ENCODE results near the gene DGCR6.
"Not testable (repeated sequence)": the region's sequence is repeated elsewhere in the genome, so short reads cannot be mapped to it uniquely, and the experiment has no call there.

Gene DGCR6

DNA sequence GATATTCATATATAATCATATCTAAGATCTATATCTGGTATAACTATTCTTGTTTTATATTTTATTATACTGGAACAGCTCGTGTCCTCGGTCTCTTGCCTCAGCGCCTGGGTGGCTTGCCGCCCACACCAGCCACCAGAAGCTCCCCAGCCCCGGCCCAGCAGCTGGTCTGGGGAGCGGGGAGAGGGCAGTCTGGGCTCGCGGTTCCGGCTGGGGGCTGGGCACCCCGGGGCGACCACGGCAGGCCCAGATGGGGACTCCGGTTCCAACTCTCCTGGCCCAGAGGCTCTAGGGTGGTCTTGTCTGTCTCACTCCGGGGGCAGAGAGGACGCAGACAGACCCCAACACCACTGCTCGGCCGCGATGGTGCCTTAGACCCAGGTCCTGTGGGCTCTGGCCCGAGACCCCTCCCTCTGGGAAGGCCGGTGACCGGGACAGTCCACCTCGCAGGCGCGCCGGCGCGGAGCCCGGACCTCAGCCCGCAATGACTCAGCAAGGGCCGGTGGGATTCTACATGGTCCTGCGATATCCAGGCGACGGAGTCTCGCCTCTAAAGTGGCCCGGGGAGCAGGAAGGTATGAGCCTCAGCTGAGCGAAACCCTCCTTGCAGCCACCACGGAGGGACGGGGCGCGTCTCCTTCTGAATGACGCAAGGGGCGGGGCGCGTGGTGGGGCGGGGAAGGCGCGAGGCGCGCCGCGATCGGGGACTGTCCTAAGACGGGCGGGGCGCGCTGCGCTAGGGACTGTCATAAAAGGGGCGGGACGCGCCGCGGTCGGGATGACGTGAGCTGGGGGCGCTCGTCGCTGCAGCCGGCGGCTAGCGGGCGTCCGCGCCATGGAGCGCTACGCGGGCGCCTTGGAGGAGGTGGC, at the start of gene DGCR6:
DGCR6 (plus strand) TSS at position 781 of the 870 bp plus-strand sequence; CDS start at position 836, 55 bp downstream.
- Histone ChIP-seq H3K79me2 (no peaks in the 10 kb centered on the region), H3K36me3 (ENCODE audit: control insufficient read depth, insufficient read depth, low read length) (no peaks in the 10 kb centered on the region), H3K27ac (no peak within 1 kb of the TSS), H3K4me1 (no peaks in the 10 kb centered on the region), H3K27me3 (ENCODE audit: control insufficient read depth, insufficient read depth, low read length) (no peaks in the 10 kb centered on the region), H3K9ac (no peak within 1 kb of the TSS), H2AFZ (no peak within 1 kb of the TSS), H3K4me3 (ENCODE audit: low read depth, low read length) (no peak within 1 kb of the TSS), H3K4me2 (ENCODE audit: low read length) (no peak within 1 kb of the TSS), H3K9me3 (ENCODE audit: control insufficient read depth, low read length) (no peaks in the 10 kb centered on the region)
- no peak for TF ChIP-seq CTCF (IDR thresholded peaks at IDR 0.05)

- not testable (repeated sequence) for H3K9me3 ChIP-seq (ENCODE audit: control insufficient read depth, low read length); H3K4me3 ChIP-seq (ENCODE audit: low read depth, low read length); H3K27ac ChIP-seq; H3K36me3 ChIP-seq (ENCODE audit: control insufficient read depth, insufficient read depth, low read length); H3K27me3 ChIP-seq (ENCODE audit: control insufficient read depth, insufficient read depth, low read length); H3K79me2 ChIP-seq; H3K9ac ChIP-seq; H3K4me2 ChIP-seq (ENCODE audit: low read length); H2AFZ ChIP-seq; H3K4me1 ChIP-seq
Observed at GRCh38 chr22:18859314-18859713, 46.8 kb upstream of the DGCR6 start.

GRCh38 chr22:18881260-18881659, 24.9 kb upstream of the DGCR6 start:
- not testable (repeated sequence) for H3K4me3 ChIP-seq (ENCODE audit: low read depth, low read length); H3K27me3 ChIP-seq (ENCODE audit: control insufficient read depth, insufficient read depth, low read length); H3K9me3 ChIP-seq (ENCODE audit: control insufficient read depth, low read length); H2AFZ ChIP-seq; H3K79me2 ChIP-seq; H3K36me3 ChIP-seq (ENCODE audit: control insufficient read depth, insufficient read depth, low read length); H3K9ac ChIP-seq; H3K4me2 ChIP-seq (ENCODE audit: low read length); H3K4me1 ChIP-seq; H3K27ac ChIP-seq

GRCh38 chr22:18884465-18884864, 21.7 kb upstream of the DGCR6 start:
- H3K27ac ChIP-seq; H2AFZ ChIP-seq; H3K9ac ChIP-seq; H3K4me2 ChIP-seq (ENCODE audit: low read length); H3K79me2 ChIP-seq; H3K4me1 ChIP-seq; H3K36me3 ChIP-seq (ENCODE audit: control insufficient read depth, insufficient read depth, low read length); H3K4me3 ChIP-seq (ENCODE audit: low read depth, low read length); H3K9me3 ChIP-seq (ENCODE audit: control insufficient read depth, low read length); H3K27me3 ChIP-seq (ENCODE audit: control insufficient read depth, insufficient read depth, low read length): not testable (repeated sequence)

- no peak overlapping the region for H3K9ac ChIP-seq
Observed at GRCh38 chr22:18888115-18888514, 18.0 kb upstream of the DGCR6 start.

DNA sequence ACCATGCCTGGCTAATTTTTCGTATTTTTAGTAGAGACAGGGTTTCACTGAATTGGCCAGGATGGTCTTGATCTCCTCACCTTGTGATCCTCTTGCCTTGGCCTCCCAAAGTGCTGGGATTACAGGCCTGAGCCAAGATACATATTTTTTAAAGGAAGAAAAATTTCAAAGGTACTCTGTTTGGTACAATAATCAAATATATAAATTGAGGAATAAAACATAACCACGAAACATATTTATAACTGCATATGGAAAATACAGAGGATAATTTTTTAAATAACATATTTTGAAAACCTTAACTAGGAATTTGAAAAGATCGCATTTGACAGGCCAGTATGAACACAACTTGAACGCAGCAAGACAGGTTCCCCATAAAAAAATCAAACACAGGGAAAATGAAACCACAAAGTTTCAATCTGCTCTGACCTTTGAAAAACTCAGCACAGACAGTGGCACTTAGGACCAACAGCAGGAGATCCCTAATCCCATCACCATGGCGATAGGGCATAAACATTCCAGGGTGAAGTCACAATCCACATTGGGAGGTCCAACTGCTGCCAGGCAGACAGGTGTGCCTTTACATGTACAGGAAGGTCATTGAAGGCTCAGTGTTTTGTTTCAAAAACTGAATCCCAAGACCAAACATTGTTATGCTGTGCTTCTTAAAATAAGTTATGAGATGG, 15.5 kb upstream of the DGCR6 start:
- not testable (repeated sequence) for H3K4me1 ChIP-seq; H3K4me3 ChIP-seq (ENCODE audit: low read depth, low read length); H3K27me3 ChIP-seq (ENCODE audit: control insufficient read depth, insufficient read depth, low read length); H3K4me2 ChIP-seq (ENCODE audit: low read length); H3K27ac ChIP-seq; H3K36me3 ChIP-seq (ENCODE audit: control insufficient read depth, insufficient read depth, low read length); H3K79me2 ChIP-seq; H3K9me3 ChIP-seq (ENCODE audit: control insufficient read depth, low read length); H3K9ac ChIP-seq; H2AFZ ChIP-seq

More at GRCh38 chr22:18888115-18888514, 18.0 kb upstream of the DGCR6 start:
- Histone ChIP-seq H2AFZ (no peak overlapping the region), H3K79me2 (no peaks in the 10 kb centered on the region), H3K4me1 (no peaks in the 10 kb centered on the region), H3K27me3 (ENCODE audit: control insufficient read depth, insufficient read depth, low read length) (no peaks in the 10 kb centered on the region), H3K36me3 (ENCODE audit: control insufficient read depth, insufficient read depth, low read length) (no peaks in the 10 kb centered on the region), H3K9me3 (ENCODE audit: control insufficient read depth, low read length) (no peaks in the 10 kb centered on the region), H3K4me2 (ENCODE audit: low read length) (no peak overlapping the region), H3K27ac (no peak overlapping the region), H3K4me3 (ENCODE audit: low read depth, low read length) (no peak overlapping the region)
- TF ChIP-seq CTCF (IDR thresholded peaks at IDR 0.05) = no peak

DNA sequence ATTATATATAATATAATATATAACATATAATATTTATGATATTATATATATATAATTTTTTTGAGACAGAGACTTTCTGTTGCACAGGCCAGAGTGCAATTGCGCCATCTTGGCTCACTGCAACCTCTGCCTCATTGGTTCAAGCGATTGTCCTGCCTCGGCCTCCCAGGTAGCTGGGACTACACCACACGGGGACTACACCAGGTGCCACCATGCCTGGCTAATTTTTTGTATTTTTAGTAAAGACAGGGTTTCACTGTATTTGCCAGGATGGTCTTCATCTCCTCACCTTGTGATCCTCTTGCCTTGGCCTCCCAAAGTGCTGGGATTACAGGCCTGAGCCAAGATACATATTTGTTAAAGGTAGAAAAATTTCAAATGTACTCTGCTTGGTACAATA, 12.3 kb upstream of the DGCR6 start:
- not testable (repeated sequence) for H3K27me3 ChIP-seq (ENCODE audit: control insufficient read depth, insufficient read depth, low read length); H3K9ac ChIP-seq; H3K9me3 ChIP-seq (ENCODE audit: control insufficient read depth, low read length); H3K79me2 ChIP-seq; H3K4me1 ChIP-seq; H3K36me3 ChIP-seq (ENCODE audit: control insufficient read depth, insufficient read depth, low read length); H3K4me3 ChIP-seq (ENCODE audit: low read depth, low read length); H3K4me2 ChIP-seq (ENCODE audit: low read length); H2AFZ ChIP-seq; H3K27ac ChIP-seq

- not testable (repeated sequence) for H3K27me3 ChIP-seq (ENCODE audit: control insufficient read depth, insufficient read depth, low read length); H3K79me2 ChIP-seq; H3K4me3 ChIP-seq (ENCODE audit: low read depth, low read length); H3K9me3 ChIP-seq (ENCODE audit: control insufficient read depth, low read length); H2AFZ ChIP-seq; H3K4me1 ChIP-seq; H3K4me2 ChIP-seq (ENCODE audit: low read length); H3K27ac ChIP-seq; H3K9ac ChIP-seq; H3K36me3 ChIP-seq (ENCODE audit: control insufficient read depth, insufficient read depth, low read length)
Observed at GRCh38 chr22:18896037-18896657, 10.0 kb upstream of the DGCR6 start.

GRCh38 chr22:18906410-18906745, 258 bp downstream of the DGCR6 start:
- H3K4me2 ChIP-seq (ENCODE audit: low read length); H3K79me2 ChIP-seq; H3K9ac ChIP-seq; H2AFZ ChIP-seq; H3K9me3 ChIP-seq (ENCODE audit: control insufficient read depth, low read length); H3K27me3 ChIP-seq (ENCODE audit: control insufficient read depth, insufficient read depth, low read length); H3K4me1 ChIP-seq; H3K4me3 ChIP-seq (ENCODE audit: low read depth, low read length); H3K27ac ChIP-seq; H3K36me3 ChIP-seq (ENCODE audit: control insufficient read depth, insufficient read depth, low read length): not testable (repeated sequence)
